Fibroblast of lung (primary cell): ENCODE data around the gene GALNT17. TPM values are rescaled to one million over a fixed set of nuclear protein-coding genes. Genes with fewer than 3 reads are reported as not detected.

Source experiments
- DNase-seq, 2 donors: peaks; one replicate each; pipeline versions ENCODE4 v3.0.0 to v3.0.0-alpha.2; 2010; ENCODE audit warnings: low read depth in 2 of 2
- H2AFZ ChIP-seq: 2 replicates; pipeline ENCODE4 v1.5.1; 2012; ENCODE audit warnings: low read length, control low read depth, inconsistent platforms
- H3K27ac ChIP-seq: 2 replicates; pipeline ENCODE4 v1.5.1; 2011; ENCODE audit warnings: low read length, control low read depth; ENCODE audit not compliant: insufficient read depth
- H3K27me3 ChIP-seq: 2 replicates; pipeline ENCODE4 v1.5.1; 2011; ENCODE audit warnings: mild to moderate bottlenecking, low read length; ENCODE audit not compliant: control insufficient read depth, insufficient read depth
- H3K36me3 ChIP-seq: 2 replicates; pipeline ENCODE4 v1.5.1; 2011; ENCODE audit warnings: low read length; ENCODE audit not compliant: control insufficient read depth, insufficient read depth
- H3K4me1 ChIP-seq: 2 replicates; pipeline ENCODE4 v1.5.1; 2011; ENCODE audit warnings: low read length; ENCODE audit not compliant: control insufficient read depth, insufficient read depth; ENCODE audit errors: extremely low read depth
- H3K4me2 ChIP-seq: 2 replicates; pipeline ENCODE4 v1.5.1; 2011; ENCODE audit warnings: low read length, control low read depth; ENCODE audit not compliant: insufficient read depth; ENCODE audit errors: extremely low read depth
- H3K4me3 ChIP-seq, 4 experiments: fragments of 200-600 bp in 1 of 4; sonication (generic) in 1 of 4; replicated peaks in 1 of 4; 2 replicates each; pipeline ENCODE4 v1.5.1; 2011 to 2016; ENCODE audit warnings: low read length in 4 of 4, low read depth in 3 of 4, mild to moderate bottlenecking in 3 of 4, control low read depth in 2 of 4, inconsistent platforms in 1 of 4, mixed read lengths in 1 of 4; ENCODE audit not compliant: insufficient read depth in 1 of 4; ENCODE audit errors: control extremely low read depth in 1 of 4
- H3K79me2 ChIP-seq: 2 replicates; pipeline ENCODE4 v1.5.1; 2012; ENCODE audit warnings: mild to moderate bottlenecking, low read length, inconsistent platforms; ENCODE audit not compliant: control insufficient read depth, insufficient read depth
- H3K9ac ChIP-seq: 2 replicates; pipeline ENCODE4 v1.5.1; 2011; ENCODE audit warnings: mild to moderate bottlenecking, low read length, control low read depth; ENCODE audit not compliant: insufficient read depth
- H3K9me3 ChIP-seq: 2 replicates; pipeline ENCODE4 v1.5.1; 2012; ENCODE audit warnings: low read depth, low read length; ENCODE audit not compliant: control insufficient read depth, insufficient read depth
- H4K20me1 ChIP-seq: 2 replicates; pipeline ENCODE4 v1.5.1; 2011; ENCODE audit warnings: low read length; ENCODE audit not compliant: control insufficient read depth, insufficient read depth; ENCODE audit errors: extremely low read depth
- CTCF ChIP-seq, 2 donors: IDR thresholded peaks in 1 of 2; conservative IDR thresholded peaks in 1 of 2; 1 replicate in 1 of 2; 2 replicates in 1 of 2; pipeline ENCODE4 v1.5.1; 2011 to 2012; ENCODE audit warnings: low read length in 2 of 2, control low read depth in 1 of 2, inconsistent platforms in 1 of 2, low read depth in 1 of 2, mild to moderate bottlenecking in 1 of 2
- EZH2 ChIP-seq: IDR thresholded peaks from 2 replicates; pipeline ENCODE4 v1.5.1; 2012; ENCODE audit warnings: low read length, control low read depth, mild to moderate bottlenecking; ENCODE audit errors: missing control alignments
- polyA plus RNA-seq, 2 donors: library from polyadenylated mRNA; depleted of rRNA in 1 of 2; stranded (reverse) in 1 of 2; unstranded in 1 of 2; fragments of >200 nt; gene quantifications; 2 replicates each; pipeline ENCODE4 v1.2.1, GENCODE V29; 2011 to 2012; ENCODE audit warnings: missing spikeins in 1 of 2
- total RNA-seq: library from RNA; depleted of rRNA; stranded (reverse); fragments of >200 nt; gene quantifications from 2 replicates; pipeline ENCODE4 v1.2.1, GENCODE V29; 2014

GALNT17 gene
- total and polyA plus RNA-seq, 2 donors (not counting 1 experiment from before 2014, with no cell fraction given), result under 0.01 TPM; not detected in 1

- no peaks in the 10 kb centered on the region for H3K9me3 ChIP-seq
- no peak overlapping the region for H3K27ac ChIP-seq
- H2AFZ ChIP-seq, result no peak overlapping the region
- H3K4me3 ChIP-seq, result no peak overlapping the region
- no peak for DNase-seq
- H3K79me2 ChIP-seq, result no peaks in the 10 kb centered on the region
- no peaks in the 10 kb centered on the region for H3K27me3 ChIP-seq
- no peaks in the 10 kb centered on the region for H3K4me1 ChIP-seq
- H3K4me2 ChIP-seq, result no peak overlapping the region
- TF ChIP-seq CTCF (conservative IDR thresholded peaks at IDR 0.05 in 1 of 2, IDR thresholded peaks at IDR 0.05 in 1 of 2; ENCODE audit: low read depth in 1 of 2, low read length in 2 of 2), result no peak
- no peak for TF ChIP-seq EZH2
- no peak overlapping the region for H3K9ac ChIP-seq
- no peaks in the 10 kb centered on the region for H3K36me3 ChIP-seq
- H4K20me1 ChIP-seq, result no peaks in the 10 kb centered on the region
Observed at GRCh38 chr7:71661671-71662224, 529.8 kb downstream of the GALNT17 start.

GRCh38 chr7:71665716-71666115, 533.8 kb downstream of the GALNT17 start:
- DNase-seq, result no peak

GRCh38 chr7:71668572-71668971, 536.6 kb downstream of the GALNT17 start:
- Histone ChIP-seq H3K4me3 (no peak overlapping the region), H3K27me3 (no peaks in the 10 kb centered on the region), H3K4me1 (no peaks in the 10 kb centered on the region), H3K9ac (no peak overlapping the region), H3K79me2 (no peaks in the 10 kb centered on the region), H4K20me1 (no peaks in the 10 kb centered on the region), H3K36me3 (no peaks in the 10 kb centered on the region), H3K9me3 (no peaks in the 10 kb centered on the region), H3K27ac (no peak overlapping the region), H3K4me2 (no peak overlapping the region), H2AFZ (no peak overlapping the region)
- TF ChIP-seq EZH2 (no peak), CTCF (conservative IDR thresholded peaks at IDR 0.05 in 1 of 2, IDR thresholded peaks at IDR 0.05 in 1 of 2; ENCODE audit: low read depth in 1 of 2, low read length in 2 of 2) (no peak)
- no peak for DNase-seq

More at GRCh38 chr7:71665716-71666115, 533.8 kb downstream of the GALNT17 start:
- Histone ChIP-seq H3K4me3 (no peak overlapping the region), H3K9ac (no peak overlapping the region), H3K27me3 (no peaks in the 10 kb centered on the region), H3K79me2 (no peaks in the 10 kb centered on the region), H3K9me3 (no peaks in the 10 kb centered on the region), H2AFZ (no peak overlapping the region), H3K4me1 (no peaks in the 10 kb centered on the region), H3K27ac (no peak overlapping the region), H4K20me1 (no peaks in the 10 kb centered on the region), H3K36me3 (no peaks in the 10 kb centered on the region), H3K4me2 (no peak overlapping the region)
- TF ChIP-seq EZH2, result no peak
- TF ChIP-seq CTCF (conservative IDR thresholded peaks at IDR 0.05 in 1 of 2, IDR thresholded peaks at IDR 0.05 in 1 of 2; ENCODE audit: low read depth in 1 of 2, low read length in 2 of 2), result no peak
